Lung (tissue), 12 donors: Measurements from ENCODE around the gene EDAR. TPM values are rescaled to one million over a fixed set of nuclear protein-coding genes. Genes with fewer than 3 reads are reported as not detected.

Experiments used
- ATAC-seq: fragments of 200-7000 bp; cut with Tn5 transposase; one replicate; pipeline ENCODE4 v1.9.1; 2020; ENCODE audit warnings: moderate number of reproducible peaks; ENCODE audit not compliant: insufficient read depth, low FRiP score
- DNase-seq, 3 donors: peaks; one replicate each; pipeline ENCODE4 v3.0.0-alpha.2; 2013 to 2017
- H3K27ac ChIP-seq, 2 donors: one replicate each; pipeline ENCODE4 v1.5.1; 2013; ENCODE audit warnings: mild to moderate bottlenecking in 2 of 2, moderate library complexity in 2 of 2, control low read depth in 1 of 2, inconsistent platforms in 1 of 2, low read depth in 1 of 2, low read length in 1 of 2
- H3K27me3 ChIP-seq, 3 donors: one replicate each; pipeline ENCODE4 v1.5.1; 2013; ENCODE audit warnings: low read length in 2 of 3; ENCODE audit not compliant: control insufficient read depth in 3 of 3, insufficient read depth in 3 of 3
- H3K36me3 ChIP-seq, 4 donors: one replicate each; pipeline ENCODE4 v1.5.1; 2013; ENCODE audit warnings: low read length in 4 of 4, mild to moderate bottlenecking in 1 of 4, moderate library complexity in 1 of 4; ENCODE audit not compliant: control insufficient read depth in 4 of 4, insufficient read depth in 4 of 4
- H3K4me1 ChIP-seq, 5 donors: one replicate each; pipeline ENCODE4 v1.5.1; 2013; ENCODE audit warnings: low read length in 5 of 5, mild to moderate bottlenecking in 2 of 5, moderate library complexity in 1 of 5; ENCODE audit not compliant: control insufficient read depth in 5 of 5, insufficient read depth in 5 of 5
- H3K4me3 ChIP-seq: one replicate; pipeline ENCODE4 v1.5.1; 2013; ENCODE audit warnings: mild to moderate bottlenecking, control low read depth, moderate library complexity
- H3K9ac ChIP-seq, 2 donors: one replicate each; pipeline ENCODE4 v1.5.1; 2013; ENCODE audit warnings: low read length in 2 of 2, control low read depth in 1 of 2; ENCODE audit not compliant: insufficient read depth in 1 of 2
- H3K9me3 ChIP-seq, 4 donors: one replicate each; pipeline ENCODE4 v1.5.1; 2013; ENCODE audit warnings: low read length in 3 of 4, mild to moderate bottlenecking in 1 of 4, moderate library complexity in 1 of 4; ENCODE audit not compliant: control insufficient read depth in 4 of 4, insufficient read depth in 3 of 4
- WGBS, 2 donors: extraction: QIAGEN DNeasy Blood & Tissue Kit; methylation state at CpG; one replicate each; pipeline ENCODE4 v1.1.7; 2013; 5-methylcytosine and 5-hydroxymethylcytosine counted together
- polyA plus RNA-seq, 2 donors: library from polyadenylated mRNA; stranded (reverse); fragments of 200-250 nt; gene quantifications; one replicate each; pipeline ENCODE4 v1.2.1, GENCODE V29; 2013
- total RNA-seq, 2 donors: library from RNA; depleted of rRNA in 1 of 2; stranded (reverse); fragments of >200 nt in 1 of 2; gene quantifications; one replicate each; pipeline ENCODE4 v1.2.1, GENCODE V29; 2014 to 2021
- TF ChIP-seq, protein P1 (sequence below): IDR thresholded peaks from 2 replicates; pipeline ENCODE4 v1.5.1; 2012; ENCODE audit warnings: mild to moderate bottlenecking; ENCODE audit errors: control extremely low read depth, extremely low read depth
- donor health status: control.
- donor health status: control.
- donor health status: Bipolar disorder and iron deficiency.
- donor health status: healthy.
- donor health status: DM: yes; HTN: yes; CAD: no.

EDAR gene
- total and polyA plus RNA-seq, 4 donors, result 0.02 to 0.37 (median 0.10) TPM; not detected in 1

DNA sequence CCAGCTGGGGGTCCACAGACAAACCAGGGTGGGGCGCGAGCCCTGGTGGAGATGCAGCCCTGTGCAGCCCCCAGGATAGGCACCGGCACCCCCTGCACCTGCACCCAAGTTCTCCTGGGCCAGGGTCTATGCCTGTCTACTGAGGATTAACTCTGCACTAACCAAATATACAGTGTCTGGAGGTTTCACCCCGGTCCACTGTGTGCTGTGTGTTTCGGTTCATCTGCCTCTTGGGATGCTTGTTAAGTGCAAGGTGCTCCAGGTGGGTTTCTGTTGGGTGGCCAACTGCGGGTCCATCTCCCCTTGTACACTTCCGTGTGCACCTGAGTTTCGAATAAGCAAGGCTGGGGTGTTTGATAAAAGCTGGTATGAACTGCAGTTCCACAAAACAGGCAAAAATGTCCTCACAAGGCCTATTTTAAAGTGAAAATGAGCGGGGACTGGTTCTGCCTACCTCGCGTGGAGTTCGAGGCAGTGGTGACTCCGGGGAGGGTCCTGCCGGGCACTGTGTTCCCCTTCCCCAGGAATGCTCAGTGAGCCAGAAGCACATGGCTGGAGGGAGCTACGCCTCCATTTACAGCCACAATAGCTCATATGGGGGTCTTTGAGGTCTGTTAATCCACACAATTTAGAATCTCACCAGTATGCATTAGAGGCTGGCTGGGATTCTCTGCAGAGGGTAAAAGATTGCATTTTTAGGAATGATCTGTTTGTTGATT is 70.7 kb downstream of the EDAR start:
- DNase-seq, result no peak
- H3K4me1 ChIP-seq, result peaks cover 0 to 17% (median 3%) of the 10 kb centered on the region in 5 donors
- no peaks in the 10 kb centered on the region for H3K9me3 ChIP-seq
- no peak for ATAC-seq
- no peaks in the 10 kb centered on the region for H3K27me3 ChIP-seq
- no peak overlapping the region for H3K9ac ChIP-seq
- H3K4me3 ChIP-seq, result no peak overlapping the region
- H3K27ac ChIP-seq, result no peak overlapping the region
- no peaks in the 10 kb centered on the region for H3K36me3 ChIP-seq
- WGBS, 2 donors, result 94 to 95% methylated on average over 15 of the region's 15 CpGs
- TF ChIP-seq, protein P1, sequence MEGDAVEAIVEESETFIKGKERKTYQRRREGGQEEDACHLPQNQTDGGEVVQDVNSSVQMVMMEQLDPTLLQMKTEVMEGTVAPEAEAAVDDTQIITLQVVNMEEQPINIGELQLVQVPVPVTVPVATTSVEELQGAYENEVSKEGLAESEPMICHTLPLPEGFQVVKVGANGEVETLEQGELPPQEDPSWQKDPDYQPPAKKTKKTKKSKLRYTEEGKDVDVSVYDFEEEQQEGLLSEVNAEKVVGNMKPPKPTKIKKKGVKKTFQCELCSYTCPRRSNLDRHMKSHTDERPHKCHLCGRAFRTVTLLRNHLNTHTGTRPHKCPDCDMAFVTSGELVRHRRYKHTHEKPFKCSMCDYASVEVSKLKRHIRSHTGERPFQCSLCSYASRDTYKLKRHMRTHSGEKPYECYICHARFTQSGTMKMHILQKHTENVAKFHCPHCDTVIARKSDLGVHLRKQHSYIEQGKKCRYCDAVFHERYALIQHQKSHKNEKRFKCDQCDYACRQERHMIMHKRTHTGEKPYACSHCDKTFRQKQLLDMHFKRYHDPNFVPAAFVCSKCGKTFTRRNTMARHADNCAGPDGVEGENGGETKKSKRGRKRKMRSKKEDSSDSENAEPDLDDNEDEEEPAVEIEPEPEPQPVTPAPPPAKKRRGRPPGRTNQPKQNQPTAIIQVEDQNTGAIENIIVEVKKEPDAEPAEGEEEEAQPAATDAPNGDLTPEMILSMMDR, result no peak

DNA sequence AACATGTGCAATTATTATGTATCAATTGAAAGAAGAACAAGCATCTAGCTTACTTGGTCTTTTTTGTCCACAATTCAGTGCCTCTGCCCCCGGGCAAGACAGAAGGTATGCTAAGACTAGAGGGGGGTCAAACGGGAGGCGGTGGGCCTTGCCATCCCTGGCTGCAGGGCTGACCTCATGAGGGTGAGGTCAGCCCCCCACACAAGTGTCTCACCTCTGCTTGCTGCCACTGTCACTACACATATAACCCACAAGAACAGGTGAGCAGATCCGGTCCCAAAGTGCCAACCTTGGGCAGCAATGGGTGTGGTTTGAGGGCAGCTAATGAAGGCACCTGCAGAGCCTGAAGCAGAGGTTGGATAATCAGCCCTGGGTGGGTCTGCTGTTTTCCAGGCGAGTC is 71.5 kb downstream of the EDAR start:
- H3K4me1 ChIP-seq, result peaks cover 0 to 16% (median 3%) of the 10 kb centered on the region in 5 donors
- WGBS, 2 donors, result 80 to 88% methylated on average over 5 of the region's 5 CpGs
- no peak for ATAC-seq
- TF ChIP-seq, protein P1, result no peak
- no peak overlapping the region for H3K4me3 ChIP-seq
- H3K9me3 ChIP-seq, result no peaks in the 10 kb centered on the region
- peak in 1 of 3 donors; percentile 7 for DNase-seq
- H3K9ac ChIP-seq, result no peak overlapping the region
- H3K27ac ChIP-seq, result no peak overlapping the region
- no peaks in the 10 kb centered on the region for H3K36me3 ChIP-seq
- no peaks in the 10 kb centered on the region for H3K27me3 ChIP-seq

DNA sequence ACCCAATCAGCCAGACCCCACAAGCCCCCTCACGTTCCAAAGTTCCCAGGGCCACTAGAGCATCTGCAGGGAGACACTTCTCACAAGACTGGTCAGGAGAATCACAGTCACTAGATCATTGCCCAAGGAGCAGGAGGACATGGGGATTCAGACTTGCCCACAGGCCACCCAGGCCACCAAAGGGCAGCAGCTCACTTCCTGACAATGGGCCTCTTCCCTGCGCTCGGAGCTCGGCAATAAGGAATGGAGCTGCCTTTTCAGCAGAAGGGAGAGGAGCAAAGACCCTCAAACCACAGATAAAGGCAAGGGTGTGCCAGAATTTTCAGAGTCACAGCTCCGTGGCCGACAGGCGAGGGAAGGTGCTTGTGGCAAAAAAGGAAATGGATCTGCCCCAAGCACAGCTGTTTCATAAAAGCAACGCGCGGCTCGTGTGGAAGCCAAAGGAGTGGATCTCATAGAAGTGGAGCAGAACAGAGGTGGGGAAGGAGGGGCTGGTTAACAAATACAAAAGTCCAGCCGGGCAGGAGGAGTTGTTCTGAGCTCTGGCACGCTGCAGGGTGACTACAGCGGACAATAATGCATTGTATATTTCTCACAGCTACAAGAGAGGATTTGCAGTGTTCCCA is 72.1 kb downstream of the EDAR start:
- ATAC-seq (no peak), DNase-seq (peak; percentile 70 to 85 (median 71))
- 38 to 44% methylated on average over 14 of the region's 14 CpGs for WGBS, 2 donors
- Histone ChIP-seq H3K4me3 (no peak overlapping the region), H3K27me3 (no peaks in the 10 kb centered on the region), H3K4me1 (peaks cover 0 to 16% (median 3%) of the 10 kb centered on the region in 5 donors), H3K9ac (no peak overlapping the region), H3K9me3 (no peaks in the 10 kb centered on the region), H3K27ac (no peak overlapping the region), H3K36me3 (no peaks in the 10 kb centered on the region)
- TF ChIP-seq, protein P1, result no peak
